SK-N-SH (cell line): ENCODE measurements around the gene PPP1R3F.

ENCODE experiments used
- CTCF ChIP-seq: fragments of 200-600 bp; sonication (generic); IDR thresholded peaks from 2 replicates; pipeline ENCODE4 v1.6.1; 2017; ENCODE audit warnings: antibody characterized with exemption, mild to moderate bottlenecking, moderate library complexity
- FOSL2 ChIP-seq: IDR thresholded peaks from 2 replicates; pipeline ENCODE4 v1.4.0; 2012; ENCODE audit warnings: low read depth, mild to moderate bottlenecking, moderate library complexity, borderline replicate concordance
- FOXJ3 ChIP-seq: sonication (generic); formaldehyde crosslinking; IDR thresholded peaks from 2 replicates; pipeline ENCODE4 v1.5.1; 2020; ENCODE audit warnings: mild to moderate bottlenecking, missing genetic modification reagents
- GABPA ChIP-seq: IDR thresholded peaks from 2 replicates; pipeline ENCODE4 v1.4.0; 2012; ENCODE audit warnings: low read depth, mild to moderate bottlenecking
- GATA2 ChIP-seq: sonication (generic); formaldehyde crosslinking; IDR thresholded peaks from 2 replicates; pipeline ENCODE4 v1.5.0; 2020; ENCODE audit warnings: mild to moderate bottlenecking, missing genetic modification reagents
- MXI1 ChIP-seq: IDR thresholded peaks from 2 replicates; pipeline ENCODE4 v1.6.1; 2012; ENCODE audit warnings: mild to moderate bottlenecking, low read depth, low read length, improper control_type of control experiment
- NFIC ChIP-seq: IDR thresholded peaks from 2 replicates; pipeline ENCODE4 v1.4.0; 2012; ENCODE audit warnings: borderline replicate concordance
- REST ChIP-seq: IDR thresholded peaks from 2 replicates; pipeline ENCODE4 v1.6.1; 2012; ENCODE audit warnings: mild to moderate bottlenecking, low read depth, low read length, moderate library complexity
- SMC3 ChIP-seq: IDR thresholded peaks from 2 replicates; pipeline ENCODE4 v1.6.1; 2012; ENCODE audit warnings: low read depth, low read length, improper control_type of control experiment
- TAF1 ChIP-seq: IDR thresholded peaks from 2 replicates; pipeline ENCODE4 v1.6.1; 2012; ENCODE audit warnings: low read depth, mild to moderate bottlenecking, low read length, moderate library complexity, borderline replicate concordance
- YY1 ChIP-seq: IDR thresholded peaks from 2 replicates; pipeline ENCODE4 v1.4.0; 2012; ENCODE audit warnings: low read depth, mild to moderate bottlenecking
- TF ChIP-seq, protein P1 (sequence below): IDR thresholded peaks from 2 replicates; pipeline ENCODE4 v1.4.0; 2012; ENCODE audit warnings: low read depth

DNA sequence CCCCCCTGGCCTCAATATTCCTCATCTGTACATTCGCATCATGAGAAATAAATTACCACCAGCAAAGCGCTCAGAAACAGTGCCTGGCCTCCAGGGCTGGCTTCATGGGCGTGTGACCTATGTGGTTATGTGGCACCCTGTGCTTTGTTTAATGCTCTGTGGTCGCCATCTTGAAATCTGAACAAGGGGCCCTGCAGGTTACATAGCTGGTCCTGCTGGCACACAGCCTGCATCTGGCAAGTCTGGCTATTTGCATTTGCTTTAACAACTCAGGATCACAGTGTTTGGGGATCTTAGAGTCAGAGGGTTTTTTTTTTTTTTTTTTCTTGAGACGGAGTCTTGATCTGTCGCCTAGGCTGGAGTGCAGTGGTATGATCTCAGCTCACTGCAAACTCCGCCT lies 15.0 kb upstream of the PPP1R3F start:
- TF ChIP-seq CTCF (no peak), NFIC (no peak), GABPA (no peak), GATA2 (CRISPR knock-in tag) (no peak), MXI1 (no peak), TAF1 (no peak), SMC3 (no peak), YY1 (no peak), REST (no peak), FOXJ3 (CRISPR knock-in tag) (no peak), FOSL2 (no peak)
- TF ChIP-seq, protein P1, sequence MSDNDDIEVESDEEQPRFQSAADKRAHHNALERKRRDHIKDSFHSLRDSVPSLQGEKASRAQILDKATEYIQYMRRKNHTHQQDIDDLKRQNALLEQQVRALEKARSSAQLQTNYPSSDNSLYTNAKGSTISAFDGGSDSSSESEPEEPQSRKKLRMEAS, result no peak
